ENCODE measurements around the gene SUDS3. TPM values are rescaled to one million over a fixed set of nuclear protein-coding genes. Genes with fewer than 3 reads are reported as not detected.

Gene SUDS3
- polyA plus RNA-seq, 1 of the 3 experiments (the other 2 are of a cell fraction): 15.0 TPM

DNA sequence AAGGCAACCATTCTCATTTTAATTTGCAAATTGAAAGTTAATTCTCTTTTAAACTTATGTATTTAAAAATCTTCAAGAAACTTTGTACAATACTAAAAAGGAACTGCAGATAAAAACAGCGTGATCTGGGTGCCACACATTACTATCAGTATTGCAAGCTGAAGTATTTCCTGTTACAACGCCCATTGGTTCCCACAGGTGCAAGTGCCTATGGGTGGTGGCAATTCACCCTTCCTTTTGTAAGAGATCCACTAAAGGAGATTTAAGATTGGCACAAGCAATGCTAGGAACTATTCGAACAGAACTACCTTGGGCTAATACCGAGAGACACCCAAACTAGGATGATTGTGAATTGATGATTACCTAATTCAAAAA lies 16.8 kb upstream of the SUDS3 start:
- H3F3A ChIP-seq (replicated peaks; ENCODE audit: insufficient read depth): peaks cover 61% of the 10 kb centered on the region
- no peaks in the 10 kb centered on the region for H4K20me1 ChIP-seq (ENCODE audit: insufficient read depth)
- no peak overlapping the region for H2AFZ ChIP-seq (ENCODE audit: low read depth)
- no peak overlapping the region; the same call in 1 of the 2 replicates for H3K4me2 ChIP-seq
- 95% methylated on average over 4 of the region's 4 CpGs for WGBS (ENCODE audit: low lambda C conversion rate)
- H3K36me3 ChIP-seq (replicated peaks in 1 of 2; ENCODE audit: control insufficient read depth in 1 of 2, insufficient read depth in 2 of 2, low read length in 1 of 2): no peaks in the 10 kb centered on the region
- DNase-seq: no peak
- POLR2A ChIA-PET: interaction anchor here (1.0 kb wide), 1 partner anchor 16 kb away, joined by 3 read pairs; the partner anchor contains the start of gene SUDS3
- H3K27ac ChIP-seq (ENCODE audit: low read depth in 2 of 2, low read length in 1 of 2): peak overlapping the region in 1 of 2 experiments; percentile 96; a peak in 1 of 4 replicates
- H3K27me3 ChIP-seq (ENCODE audit: insufficient read depth): no peaks in the 10 kb centered on the region
- CTCF ChIA-PET: interaction anchor here (1.4 to 3.3 kb wide), 4 partner anchors 10 to 172 kb away, joined by 3 to 36 read pairs (median 4); partner anchors contain the start of gene SUDS3
- no peaks in the 10 kb centered on the region for H3K9me2 ChIP-seq
- no peak for TF ChIP-seq SMC3 (IDR thresholded peaks at IDR 0.05; ENCODE audit: low read depth, low read length)
- no peak for TF ChIP-seq TCF12 (IDR thresholded peaks at IDR 0.05)
- no peak for TF ChIP-seq FOSL2 (IDR thresholded peaks at IDR 0.05; ENCODE audit: borderline replicate concordance, low read depth)
- no peak for TF ChIP-seq TAF1 (IDR thresholded peaks at IDR 0.05; ENCODE audit: borderline replicate concordance, low read depth, low read length)
- TF ChIP-seq NFIC (IDR thresholded peaks at IDR 0.05; ENCODE audit: borderline replicate concordance): no peak
- TF ChIP-seq, protein P1, sequence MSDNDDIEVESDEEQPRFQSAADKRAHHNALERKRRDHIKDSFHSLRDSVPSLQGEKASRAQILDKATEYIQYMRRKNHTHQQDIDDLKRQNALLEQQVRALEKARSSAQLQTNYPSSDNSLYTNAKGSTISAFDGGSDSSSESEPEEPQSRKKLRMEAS (IDR thresholded peaks at IDR 0.05; ENCODE audit: low read depth): no peak
- no peak for TF ChIP-seq EP300 (IDR thresholded peaks at IDR 0.05; ENCODE audit: borderline replicate concordance in 1 of 2, low read depth in 1 of 2, low read length in 1 of 2)
- TF ChIP-seq GABPA (IDR thresholded peaks at IDR 0.05; ENCODE audit: low read depth): no peak
- no peak for TF ChIP-seq FOXM1 (IDR thresholded peaks at IDR 0.05; ENCODE audit: low read depth)
- TF ChIP-seq EZH2phosphoT487 (IDR thresholded peaks at IDR 0.05; ENCODE audit: borderline replicate concordance, low read depth): no peak
- TF ChIP-seq RFX5 (IDR thresholded peaks at IDR 0.05; ENCODE audit: low read length): no peak
- TF ChIP-seq NRF1 (IDR thresholded peaks at IDR 0.05; ENCODE audit: low read depth, low read length): no peak
- TF ChIP-seq TEAD4 (IDR thresholded peaks at IDR 0.05; ENCODE audit: borderline replicate concordance, insufficient read depth): no peak
- TF ChIP-seq, protein P2, sequence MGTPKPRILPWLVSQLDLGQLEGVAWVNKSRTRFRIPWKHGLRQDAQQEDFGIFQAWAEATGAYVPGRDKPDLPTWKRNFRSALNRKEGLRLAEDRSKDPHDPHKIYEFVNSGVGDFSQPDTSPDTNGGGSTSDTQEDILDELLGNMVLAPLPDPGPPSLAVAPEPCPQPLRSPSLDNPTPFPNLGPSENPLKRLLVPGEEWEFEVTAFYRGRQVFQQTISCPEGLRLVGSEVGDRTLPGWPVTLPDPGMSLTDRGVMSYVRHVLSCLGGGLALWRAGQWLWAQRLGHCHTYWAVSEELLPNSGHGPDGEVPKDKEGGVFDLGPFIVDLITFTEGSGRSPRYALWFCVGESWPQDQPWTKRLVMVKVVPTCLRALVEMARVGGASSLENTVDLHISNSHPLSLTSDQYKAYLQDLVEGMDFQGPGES (IDR thresholded peaks at IDR 0.05; ENCODE audit: low read depth, low read length): no peak
- TF ChIP-seq POLR2AphosphoS5 (IDR thresholded peaks at IDR 0.05; ENCODE audit: low read depth, low read length): no peak
- no peak for TF ChIP-seq RAD21 (IDR thresholded peaks at IDR 0.05; ENCODE audit: low read length)
- no peak for TF ChIP-seq SIN3A (IDR thresholded peaks at IDR 0.05; ENCODE audit: borderline replicate concordance, low read depth, low read length)
- TF ChIP-seq YY1 (IDR thresholded peaks at IDR 0.05; ENCODE audit: low read depth): no peak
- TF ChIP-seq RXRA (IDR thresholded peaks at IDR 0.05; ENCODE audit: borderline replicate concordance, low read depth): no peak
- no peak for TF ChIP-seq MEF2A (IDR thresholded peaks at IDR 0.05; ENCODE audit: borderline replicate concordance, low read depth)
- no peak overlapping the region for H3K4me3 ChIP-seq (ENCODE audit: low read depth in 2 of 2, low read length in 1 of 2)
- no peaks in the 10 kb centered on the region for H3K9me3 ChIP-seq
- H3K9ac ChIP-seq: no peak overlapping the region
- peaks cover 4 to 43% of the 10 kb centered on the region in 2 experiments; a peak in 3 of 4 replicates for H3K4me1 ChIP-seq (ENCODE audit: control insufficient read depth in 1 of 2, insufficient read depth in 2 of 2, low read depth in 1 of 2, low read length in 1 of 2)
- H3K79me2 ChIP-seq (ENCODE audit: insufficient read depth): peaks cover 73% of the 10 kb centered on the region
